Superior temporal gyrus (tissue), 1 donor: ENCODE measurements around the gene SPRR3.

Experiments
- DNase-seq: peaks from one replicate; pipeline ENCODE4 v3.0.0-alpha.2; 2016; ENCODE audit errors: extremely low spot score

SPRR3 gene

GRCh38 chr1:153049211-153049610 lies 47.7 kb downstream of the SPRR3 start:
- DNase-seq: no peak
